Fibroblast of the conjunctiva (primary cell): ENCODE measurements around the gene LLGL2.
"Not testable (repeated sequence)": the region's sequence is repeated elsewhere in the genome, so short reads cannot be mapped to it uniquely, and the experiment has no call there.

Source experiments
- DNase-seq: peaks from one replicate; pipeline ENCODE4 v3.0.0-alpha.2; 2010; ENCODE audit warnings: low read depth

Gene LLGL2

DNA sequence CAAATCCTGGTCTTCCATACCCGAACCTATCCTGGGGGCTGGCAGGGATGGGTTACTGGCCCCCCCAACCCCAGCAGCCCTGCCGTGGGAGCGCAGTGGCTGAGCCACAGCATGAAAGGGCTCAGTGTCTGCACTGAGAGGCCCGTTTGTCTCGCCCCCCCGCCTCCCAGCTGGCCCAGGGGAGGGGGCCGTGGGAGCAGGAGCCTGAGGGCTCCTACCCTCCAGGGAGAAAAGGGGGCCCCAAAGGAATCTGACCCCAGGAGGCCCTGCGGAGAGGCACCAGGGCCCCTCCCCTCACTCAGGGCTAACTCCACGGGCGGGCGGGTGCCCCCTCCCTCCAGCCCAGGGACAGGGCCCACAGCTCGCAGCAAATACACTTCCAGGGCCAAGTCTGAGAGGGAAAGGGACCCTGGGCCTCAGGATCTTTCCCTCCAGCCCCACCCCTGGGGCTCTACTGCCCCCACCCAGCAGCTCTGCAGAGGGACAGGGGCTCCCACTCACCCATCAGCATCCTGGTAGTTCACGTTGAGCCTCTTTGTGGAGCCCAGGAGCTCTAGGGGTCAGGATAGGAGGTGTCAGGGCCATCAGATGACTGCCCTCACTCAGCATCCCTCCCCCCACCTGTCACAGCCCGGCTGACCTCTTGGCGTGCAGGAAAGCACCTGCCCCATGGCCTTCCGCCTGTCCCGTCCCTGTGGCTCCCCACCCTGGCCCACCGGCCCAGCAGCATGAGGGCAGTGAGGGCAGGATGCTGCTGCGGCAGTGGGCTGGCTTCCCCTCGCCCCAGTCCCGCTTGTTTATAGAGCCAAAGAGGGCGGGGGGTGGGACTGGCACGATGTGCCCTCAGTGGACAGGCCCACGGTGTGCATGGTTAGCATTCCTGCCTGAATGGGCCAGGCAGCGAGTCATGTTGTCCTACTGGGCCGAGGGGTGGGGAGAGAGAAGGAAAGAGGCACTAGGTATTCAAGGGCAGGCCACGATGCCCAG lies 17.5 kb upstream of the LLGL2 start:
- DNase-seq = no peak

GRCh38 chr17:75508931-75509361 lies 16.6 kb upstream of the LLGL2 start:
- no peak for DNase-seq

DNA sequence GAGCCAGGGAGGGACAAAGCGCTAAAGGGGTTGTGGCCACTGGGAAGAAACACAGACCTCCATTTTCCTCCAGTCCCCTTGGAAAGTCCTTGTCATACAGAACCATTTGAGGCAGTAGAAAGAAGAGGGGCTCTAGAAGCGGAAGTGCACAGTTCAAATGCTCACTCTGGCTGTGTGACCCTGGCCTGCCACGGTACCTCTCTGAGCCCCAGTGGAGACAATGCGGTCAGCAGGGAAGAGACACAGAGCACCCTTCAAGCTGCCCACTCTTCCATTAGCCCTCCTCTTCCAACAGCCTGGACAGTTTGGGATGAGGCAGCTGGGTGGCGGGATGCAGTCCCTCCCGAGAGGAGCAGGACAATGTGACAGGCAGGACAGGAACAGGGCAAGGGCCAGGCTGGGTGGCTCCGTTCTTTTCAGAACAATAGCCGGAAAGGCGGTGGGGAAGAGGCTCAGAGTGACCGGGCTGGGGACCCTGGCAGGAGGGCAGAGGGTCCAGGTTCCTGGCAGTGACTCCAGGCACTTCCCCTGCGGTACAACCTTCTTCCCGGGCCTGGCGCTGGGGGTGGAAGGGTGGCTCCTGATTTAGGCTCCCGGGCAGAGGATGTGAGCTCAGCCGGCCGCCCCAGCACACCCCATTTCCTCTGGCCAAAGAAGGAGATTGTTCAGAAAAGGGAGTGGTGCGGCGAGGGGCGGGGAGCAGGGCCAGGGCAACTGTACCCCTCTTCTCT lies 15.8 kb upstream of the LLGL2 start:
- DNase-seq = no peak

DNA sequence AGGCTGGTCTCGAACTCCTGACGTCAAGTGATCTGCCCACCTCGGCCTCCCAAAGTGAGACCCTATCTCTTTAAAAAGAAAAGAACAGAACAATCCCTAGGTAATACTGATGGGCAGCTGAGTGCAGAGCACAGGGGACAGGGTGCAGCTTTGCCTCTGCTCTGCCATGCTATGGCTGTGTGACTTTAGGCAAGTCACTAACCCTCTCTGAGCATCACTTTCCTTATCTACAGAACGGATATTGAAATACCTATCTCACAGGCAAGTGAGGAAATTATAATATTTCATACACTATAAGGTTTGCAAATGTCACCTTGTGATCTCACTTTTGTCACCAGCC lies 14.3 kb upstream of the LLGL2 start:
- DNase-seq = no peak

GRCh38 chr17:75511610-75512575 lies 13.6 kb upstream of the LLGL2 start:
- DNase-seq = no peak

- peak; percentile 24 for DNase-seq
Measured at GRCh38 chr17:75512926-75513640, 12.4 kb upstream of the LLGL2 start.

DNA sequence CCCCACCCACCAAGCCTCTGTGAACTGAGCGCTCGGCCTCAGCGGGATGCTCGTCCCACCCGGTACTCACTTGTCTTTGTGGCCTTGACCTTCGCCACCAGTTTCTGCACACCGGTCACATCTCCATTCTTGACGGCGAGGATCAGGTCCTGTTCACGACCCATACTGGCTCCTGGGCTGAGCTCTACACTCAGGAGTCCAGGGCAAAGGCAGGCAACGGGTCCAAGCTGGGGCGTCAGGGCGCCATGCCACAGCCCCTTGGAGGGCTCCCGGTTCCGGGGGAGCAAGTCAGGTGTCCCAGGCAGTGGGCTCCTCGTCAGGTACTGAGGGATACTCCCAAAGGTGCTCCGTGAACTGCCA lies 11.9 kb upstream of the LLGL2 start:
- DNase-seq = no peak

GRCh38 chr17:75514299-75514918 lies 11.1 kb upstream of the LLGL2 start:
- DNase-seq = no peak

DNA sequence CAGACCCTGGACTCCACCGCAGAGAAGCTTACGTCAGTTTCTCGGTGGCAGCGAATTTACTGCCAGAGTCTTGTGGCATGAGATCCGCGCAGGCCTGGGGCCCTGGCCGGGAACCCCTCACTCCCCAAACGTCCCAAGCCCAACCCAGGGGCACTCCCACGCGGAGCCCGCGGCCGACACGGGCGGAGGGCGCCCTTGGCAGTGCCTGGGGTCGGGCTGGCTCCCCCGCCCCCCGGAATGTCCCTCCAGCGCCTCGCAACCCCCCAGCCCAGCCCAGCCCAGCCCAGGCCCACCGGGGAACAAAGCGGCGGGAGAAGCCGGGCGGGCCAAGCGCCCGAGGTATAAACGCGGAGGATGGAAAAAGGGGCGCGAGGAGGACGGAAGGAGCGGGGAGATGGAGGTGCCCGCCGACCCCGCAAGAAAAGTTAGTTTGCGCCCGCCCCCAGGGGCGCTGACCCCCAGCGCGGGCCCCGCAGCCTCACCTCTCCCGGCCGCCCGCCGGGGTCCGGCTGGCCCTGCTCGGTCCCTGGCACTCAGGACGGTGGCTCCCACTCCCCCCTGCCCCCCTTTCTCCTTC lies 10.5 kb upstream of the LLGL2 start:
- no peak for DNase-seq

DNA sequence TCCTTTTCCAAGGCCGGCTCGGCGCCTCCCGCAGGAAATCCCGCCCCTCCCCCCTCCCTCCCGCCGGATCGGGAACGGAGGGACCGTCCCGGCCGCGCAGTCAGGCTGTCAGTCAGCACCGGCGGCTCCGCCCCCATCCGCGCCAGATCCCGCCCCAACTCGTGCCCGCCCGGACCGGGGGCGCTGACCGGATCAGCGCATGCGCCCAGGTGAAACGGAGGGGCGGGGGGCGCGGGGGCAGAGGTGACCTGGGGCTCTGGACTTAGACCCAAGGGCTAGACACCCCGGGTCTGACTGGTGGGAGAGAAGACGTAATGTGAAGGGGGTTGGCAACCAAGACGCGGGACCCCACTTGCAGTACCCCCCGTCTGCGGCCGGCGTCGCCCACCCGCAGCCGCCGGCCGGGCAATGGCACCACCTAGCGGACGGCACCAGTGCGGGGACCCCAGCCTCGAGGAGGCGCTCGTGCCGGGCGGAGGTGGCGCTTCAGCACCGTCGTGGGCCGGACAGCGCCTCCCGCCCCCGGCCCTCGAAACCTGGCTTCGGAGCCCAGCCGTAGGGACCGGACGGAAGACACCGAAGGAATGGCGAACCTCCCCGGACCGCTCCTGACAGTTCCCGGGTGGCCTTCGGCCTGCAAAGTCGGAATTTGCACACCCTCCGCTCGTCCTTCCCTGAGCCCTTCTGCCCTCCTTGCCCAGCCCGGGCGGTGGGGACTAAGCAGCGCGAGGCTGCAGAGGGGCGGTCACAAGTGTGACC lies 9.8 kb upstream of the LLGL2 start, which contains the start of gene CASKIN2:
Gene CASKIN2, minus strand, starts transcription at position 42 of the 759 bp plus-strand sequence. CDS start 1,733 bp downstream, outside the sequence.
- DNase-seq = peak; percentile 82

- peak; percentile 76 for DNase-seq
Measured at GRCh38 chr17:75516255-75516618, 9.3 kb upstream of the LLGL2 start, which contains the start of gene TSEN54. TSS of gene TSEN54 (plus strand) at chr17:75516528. CDS start at chr17:75516561, 33 bp downstream.

DNA sequence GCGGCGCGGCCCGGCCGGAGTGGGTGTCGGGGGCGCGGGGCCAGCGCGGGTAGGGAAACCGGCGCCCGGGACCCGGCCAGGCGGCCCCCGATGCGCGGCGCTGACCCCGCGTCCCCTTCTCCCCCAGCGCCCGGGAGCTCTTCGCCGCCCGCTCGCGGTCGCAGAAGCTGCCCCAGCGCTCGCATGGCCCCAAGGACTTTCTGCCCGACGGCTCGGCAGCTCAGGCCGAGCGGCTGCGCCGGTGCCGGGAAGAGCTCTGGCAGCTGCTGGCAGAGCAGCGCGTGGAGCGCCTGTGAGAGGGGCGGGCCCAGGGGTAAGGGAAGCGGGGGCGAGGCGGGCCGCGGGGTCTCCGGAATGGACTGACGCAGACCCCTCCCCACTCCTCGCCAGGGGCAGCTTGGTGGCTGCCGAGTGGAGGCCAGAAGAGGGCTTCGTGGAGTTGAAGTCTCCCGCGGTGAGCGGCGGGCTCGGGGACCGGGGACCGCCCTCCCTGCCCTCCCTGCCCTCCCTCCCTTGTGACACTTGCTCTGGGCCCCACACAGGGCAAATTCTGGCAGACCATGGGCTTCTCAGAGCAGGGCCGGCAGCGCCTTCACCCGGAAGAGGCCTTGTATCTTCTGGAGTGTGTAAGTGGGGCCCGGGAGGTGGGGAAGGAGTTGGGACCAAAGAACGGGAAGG lies 8.7 kb upstream of the LLGL2 start:
- no peak for DNase-seq

GRCh38 chr17:75517297-75517865 lies 8.1 kb upstream of the LLGL2 start:
- no peak for DNase-seq

DNA sequence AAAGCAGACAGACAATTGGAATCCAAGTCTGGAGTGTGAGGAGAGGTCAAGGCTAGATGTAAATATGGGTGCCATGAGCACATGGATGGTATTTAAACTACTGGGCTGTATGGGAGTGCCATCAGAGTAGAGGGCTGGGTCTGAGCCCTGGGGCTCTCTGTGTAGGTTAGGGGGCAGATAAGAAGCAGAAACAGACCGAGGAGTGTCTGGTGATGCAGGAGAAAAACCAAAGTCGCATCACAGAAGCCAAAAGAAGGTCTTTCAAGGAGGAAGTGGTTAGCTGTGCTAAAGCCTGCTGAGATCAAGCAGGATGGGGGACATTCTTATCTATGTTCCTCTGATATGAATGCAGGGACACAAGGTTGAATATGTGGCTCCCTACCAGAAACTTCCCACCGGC lies 7.3 kb upstream of the LLGL2 start:
- DNase-seq = no peak

DNA sequence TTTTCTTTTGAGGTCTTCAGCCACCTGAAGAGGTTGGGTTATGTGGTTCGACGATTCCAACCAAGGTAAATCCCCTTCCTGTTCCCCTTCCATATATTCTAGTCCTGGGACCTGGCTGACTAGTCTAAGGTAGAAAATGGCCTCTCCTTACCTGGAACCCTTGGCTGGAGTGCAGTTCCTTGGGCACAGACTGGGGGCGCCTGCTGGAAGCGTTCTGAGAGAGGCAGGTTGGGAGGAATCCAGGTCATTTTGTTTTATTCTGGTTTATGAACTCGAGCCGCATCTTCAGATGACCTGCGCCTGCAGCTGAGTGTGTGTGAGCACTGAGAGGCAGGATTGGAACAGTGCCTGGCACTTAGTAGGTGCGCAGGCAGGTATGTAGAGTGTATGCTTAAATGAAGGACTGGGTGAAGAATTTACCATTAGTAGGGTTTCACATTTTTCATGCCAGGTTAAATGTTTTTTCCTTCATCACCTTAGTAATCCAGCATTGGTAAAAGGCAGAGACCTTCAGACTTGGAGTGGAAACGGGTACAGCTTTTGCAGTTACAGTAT lies 6.4 kb upstream of the LLGL2 start:
- DNase-seq = no peak

GRCh38 chr17:75520413-75520812 lies 5.1 kb upstream of the LLGL2 start:
- DNase-seq = not testable (repeated sequence)

DNA sequence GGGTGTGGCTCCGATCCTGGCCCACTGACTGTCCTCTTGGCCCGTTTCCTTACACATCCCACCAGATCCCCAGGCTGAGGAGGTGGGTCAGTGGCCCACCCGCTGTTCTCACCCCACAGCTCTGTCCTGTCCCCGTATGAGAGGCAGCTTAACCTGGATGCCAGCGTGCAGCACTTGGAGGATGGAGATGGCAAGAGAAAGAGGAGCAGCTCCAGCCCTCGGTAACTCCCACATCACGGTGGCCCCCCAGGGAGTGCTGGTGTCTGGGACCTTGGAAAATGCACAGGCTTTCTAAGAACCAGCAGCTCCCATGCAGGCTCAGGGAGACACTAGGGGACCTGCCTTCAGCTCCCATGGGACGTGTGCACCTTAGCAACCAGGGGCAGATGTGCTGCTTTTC lies 4.2 kb upstream of the LLGL2 start:
- no peak for DNase-seq

DNA sequence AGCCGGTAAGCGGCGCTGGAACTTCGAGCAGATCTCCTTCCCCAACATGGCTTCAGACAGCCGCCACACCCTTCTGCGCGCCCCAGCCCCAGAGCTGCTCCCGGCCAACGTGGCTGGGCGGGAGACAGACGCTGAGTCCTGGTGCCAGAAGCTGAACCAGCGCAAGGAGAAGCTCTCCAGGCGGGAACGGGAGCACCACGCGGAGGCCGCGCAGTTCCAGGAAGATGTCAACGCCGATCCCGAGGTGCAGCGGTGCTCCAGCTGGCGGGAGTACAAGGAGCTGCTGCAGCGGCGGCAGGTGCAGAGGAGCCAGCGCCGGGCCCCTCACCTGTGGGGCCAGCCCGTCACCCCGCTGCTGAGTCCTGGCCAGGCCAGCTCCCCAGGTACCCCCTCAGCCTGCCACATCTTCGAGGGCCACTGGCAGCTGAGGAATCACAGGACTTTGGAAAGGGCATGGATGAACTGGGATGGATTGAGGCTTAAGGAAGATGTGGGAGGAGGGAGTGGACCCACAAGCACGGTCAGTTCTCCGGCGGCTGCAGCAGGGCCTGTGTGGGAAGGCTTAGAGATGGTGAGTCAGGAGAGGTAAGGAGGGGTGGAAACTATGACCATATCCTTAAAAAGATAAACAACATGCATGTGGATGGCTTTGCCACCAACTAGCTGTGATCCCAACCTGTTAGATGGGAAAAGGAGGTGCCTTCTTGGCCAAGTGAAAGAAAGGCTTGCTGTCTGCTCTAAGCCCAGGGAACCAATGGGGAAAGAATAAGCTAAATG lies 3.4 kb upstream of the LLGL2 start:
- no peak for DNase-seq
